Esophagus squamous epithelium (tissue), 5 donors: ENCODE data around the gene CPM. TPM values are rescaled to one million over a fixed set of nuclear protein-coding genes. Genes with fewer than 3 reads are reported as not detected.
"Not testable (repeated sequence)": the region's sequence is repeated elsewhere in the genome, so short reads cannot be mapped to it uniquely, and the experiment has no call there.

Source experiments
- DNase-seq: peaks from one replicate; lab custom pipeline; 2025; lab: John Stamatoyannopoulos, UW
- H3K27ac ChIP-seq, 4 donors: fragments of 200-600 bp; sonication (generic); one replicate each; pipeline ENCODE4 v1.5.1; 2016 to 2019; ENCODE audit warnings: mild to moderate bottlenecking in 1 of 4
- H3K27me3 ChIP-seq, 4 donors: fragments of 200-600 bp; sonication (generic); 1 replicate in 3 of 4; 2 replicates in 1 of 4; pipeline versions ENCODE4 v1.5.1 to v1.6.0; 2017 to 2021; ENCODE audit warnings: antibody characterized with exemption in 1 of 4
- H3K36me3 ChIP-seq, 3 donors: fragments of 200-600 bp; sonication (generic); one replicate each; pipeline ENCODE4 v1.5.1; 2016 to 2019
- H3K4me1 ChIP-seq, 3 donors: fragments of 200-600 bp; sonication (generic); one replicate each; pipeline ENCODE4 v1.5.1; 2017 to 2019
- H3K4me3 ChIP-seq, 4 donors: fragments of 200-600 bp; sonication (generic); 1 replicate in 3 of 4; 2 replicates in 1 of 4; pipeline ENCODE4 v1.5.1; 2016 to 2019; ENCODE audit warnings: mild to moderate bottlenecking in 2 of 4, moderate library complexity in 1 of 4
- H3K9me3 ChIP-seq, 3 donors: fragments of 200-600 bp; sonication (generic); one replicate each; pipeline ENCODE4 v1.5.1; 2016 to 2019
- POLR2A ChIP-seq, 4 donors: fragments of 450-650 bp; IDR thresholded peaks; one replicate each; pipeline ENCODE4 v1.6.1; 2017; ENCODE audit warnings: antibody characterized with exemption in 4 of 4, mild to moderate bottlenecking in 4 of 4, moderate library complexity in 3 of 4
- WGBS, 2 donors: methylation state at CpG; one replicate each; pipeline ENCODE4 v1.1.5; 2018; 5-methylcytosine and 5-hydroxymethylcytosine counted together
- intact Hi-C: fragments of 100-400 bp; cut with DNase I; formaldehyde crosslinking; loops from one replicate; pipeline ENCODE4 v1.15.0; 2022
- total RNA-seq, 4 donors: library from RNA; depleted of rRNA; stranded (reverse); fragments of >200 nt; gene quantifications; one replicate each; pipeline ENCODE4 v1.1.0, GENCODE V29; 2016
- TF ChIP-seq, protein P1 (sequence below), 6 experiments: fragments of 450-650 bp in 4 of 6; fragments of 200-600 bp in 2 of 6; sonication (generic) in 2 of 6; IDR thresholded peaks; one replicate each; pipeline ENCODE4 v1.5.1; 2016 to 2019; ENCODE audit warnings: antibody characterized with exemption in 6 of 6, mild to moderate bottlenecking in 4 of 6, moderate library complexity in 4 of 6
- donor health status: DM: yes; HTN: yes; CAD: no.

Gene CPM
- total RNA-seq, 4 donors from 2014 or later, result 10.9 to 35.5 (median 20.6) TPM

DNA sequence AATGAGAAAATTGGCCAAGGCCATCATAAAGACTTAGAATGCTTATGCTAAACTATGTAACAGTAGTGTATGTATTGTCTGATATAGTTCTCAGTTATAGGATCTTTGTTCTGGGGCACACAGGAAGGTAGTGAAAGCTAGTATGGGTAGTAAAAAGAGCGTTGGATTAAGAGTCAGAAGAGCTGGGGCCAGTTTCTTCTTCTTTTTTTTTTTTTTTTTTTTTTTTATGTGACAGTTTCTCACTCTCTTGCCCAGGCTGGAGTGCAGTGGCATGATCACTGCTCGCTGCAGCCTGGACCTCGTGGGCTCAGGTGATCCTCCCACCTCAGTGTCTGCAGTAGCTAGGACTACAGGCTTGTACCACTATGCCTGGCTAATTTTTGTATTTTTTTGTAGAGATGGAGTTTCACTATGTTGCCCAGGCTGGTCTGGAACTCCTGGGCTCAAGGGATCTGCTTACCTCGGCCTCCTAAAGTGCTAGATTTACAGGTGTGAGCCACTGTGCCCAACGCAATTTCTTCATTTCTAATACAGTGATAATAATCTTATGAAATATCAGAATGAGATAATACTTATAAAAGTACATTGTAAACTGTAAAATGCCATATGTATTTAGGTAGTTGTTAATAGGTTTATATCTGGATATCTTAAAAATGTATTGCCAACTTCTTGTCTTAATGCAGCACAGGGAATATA is 117.6 kb downstream of the CPM start:
- H3K36me3 ChIP-seq, result peaks cover 0 to 98% (median 34%) of the 10 kb centered on the region in 3 donors
- H3K27ac ChIP-seq, result no peak overlapping the region
- DNase-seq, result no peak
- H3K4me1 ChIP-seq, result peaks cover 5 to 57% (median 21%) of the 10 kb centered on the region in 3 donors
- TF ChIP-seq, protein P1, sequence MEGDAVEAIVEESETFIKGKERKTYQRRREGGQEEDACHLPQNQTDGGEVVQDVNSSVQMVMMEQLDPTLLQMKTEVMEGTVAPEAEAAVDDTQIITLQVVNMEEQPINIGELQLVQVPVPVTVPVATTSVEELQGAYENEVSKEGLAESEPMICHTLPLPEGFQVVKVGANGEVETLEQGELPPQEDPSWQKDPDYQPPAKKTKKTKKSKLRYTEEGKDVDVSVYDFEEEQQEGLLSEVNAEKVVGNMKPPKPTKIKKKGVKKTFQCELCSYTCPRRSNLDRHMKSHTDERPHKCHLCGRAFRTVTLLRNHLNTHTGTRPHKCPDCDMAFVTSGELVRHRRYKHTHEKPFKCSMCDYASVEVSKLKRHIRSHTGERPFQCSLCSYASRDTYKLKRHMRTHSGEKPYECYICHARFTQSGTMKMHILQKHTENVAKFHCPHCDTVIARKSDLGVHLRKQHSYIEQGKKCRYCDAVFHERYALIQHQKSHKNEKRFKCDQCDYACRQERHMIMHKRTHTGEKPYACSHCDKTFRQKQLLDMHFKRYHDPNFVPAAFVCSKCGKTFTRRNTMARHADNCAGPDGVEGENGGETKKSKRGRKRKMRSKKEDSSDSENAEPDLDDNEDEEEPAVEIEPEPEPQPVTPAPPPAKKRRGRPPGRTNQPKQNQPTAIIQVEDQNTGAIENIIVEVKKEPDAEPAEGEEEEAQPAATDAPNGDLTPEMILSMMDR (IDR thresholded peaks at IDR 0.05), result no peak
- TF ChIP-seq POLR2A (IDR thresholded peaks at IDR 0.05), result no peak
- H3K4me3 ChIP-seq, result no peak overlapping the region
- 65 to 84% methylated on average over 4 to 5 of the region's 5 CpGs for WGBS, 2 donors
- intact Hi-C loops, result no loop called here
- no peaks in the 10 kb centered on the region for H3K9me3 ChIP-seq
- no peaks in the 10 kb centered on the region for H3K27me3 ChIP-seq

DNA sequence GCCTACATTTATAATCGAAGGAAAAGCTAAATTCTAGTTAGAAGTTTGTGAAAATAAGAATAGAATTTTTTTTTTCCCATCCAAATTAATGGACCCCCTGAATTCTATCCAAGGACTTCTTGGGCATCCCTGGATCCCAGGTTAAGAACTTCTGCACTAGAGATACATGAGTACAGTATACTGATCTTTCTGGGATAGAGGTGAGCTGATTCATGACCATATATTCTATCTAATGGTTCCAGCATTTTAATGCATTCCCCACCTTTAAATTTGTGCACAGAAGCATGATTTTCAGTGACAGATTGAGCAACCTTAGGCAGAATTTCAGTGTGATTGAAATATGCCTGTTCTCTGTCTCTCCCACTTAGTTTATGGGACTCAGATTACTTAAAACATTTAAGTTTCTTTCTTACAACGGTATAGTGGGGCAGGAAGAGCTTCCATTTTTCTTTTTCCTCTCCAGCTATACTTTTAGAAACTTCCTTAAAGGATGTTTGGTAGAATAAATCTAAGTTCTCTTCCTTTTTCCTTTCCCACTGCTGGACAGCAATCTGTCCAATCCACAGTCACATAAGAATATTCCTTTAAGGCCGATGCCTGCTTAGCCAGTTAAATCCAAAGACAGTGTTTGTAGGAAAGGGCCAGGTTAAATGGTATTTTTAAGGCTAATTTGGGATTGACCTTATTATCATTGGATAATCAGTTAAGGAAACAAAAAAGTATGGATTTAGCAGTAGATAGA is 118.3 kb downstream of the CPM start:
- intact Hi-C loops, result no loop called here
- no peak overlapping the region for H3K4me3 ChIP-seq
- 75 to 84% methylated on average over 3 of the region's 3 CpGs for WGBS, 2 donors
- peaks cover 0 to 98% (median 32%) of the 10 kb centered on the region in 3 donors for H3K36me3 ChIP-seq
- H3K27me3 ChIP-seq, result no peaks in the 10 kb centered on the region
- peaks cover 5 to 65% (median 22%) of the 10 kb centered on the region in 3 donors for H3K4me1 ChIP-seq
- DNase-seq, result no peak
- H3K9me3 ChIP-seq, result no peaks in the 10 kb centered on the region
- TF ChIP-seq POLR2A (IDR thresholded peaks at IDR 0.05), result no peak
- TF ChIP-seq, protein P1 (IDR thresholded peaks at IDR 0.05), result no peak
- H3K27ac ChIP-seq, result no peak overlapping the region

DNA sequence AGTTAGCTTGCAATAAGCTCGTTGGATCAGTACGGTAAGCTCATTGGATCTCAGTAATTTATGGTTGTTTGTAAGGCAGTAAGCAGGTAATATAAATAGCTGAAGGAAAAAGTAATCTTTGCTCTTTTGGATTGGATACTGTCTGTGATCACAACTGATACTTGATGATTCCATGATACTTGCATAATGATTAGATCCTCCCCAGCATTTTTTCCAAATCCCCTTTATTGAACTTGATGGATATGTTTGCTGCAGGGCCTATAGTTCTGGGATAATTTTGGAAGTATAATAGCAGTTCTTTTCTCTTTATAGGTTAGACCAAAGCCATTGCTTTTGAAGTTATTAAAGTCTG is 119.8 kb downstream of the CPM start:
- intact Hi-C loops, result no loop called here
- peaks cover 0 to 86% (median 27%) of the 10 kb centered on the region in 3 donors for H3K36me3 ChIP-seq
- no peak for TF ChIP-seq POLR2A (IDR thresholded peaks at IDR 0.05)
- TF ChIP-seq, protein P1 (IDR thresholded peaks at IDR 0.05), result no peak
- DNase-seq, result no peak
- H3K4me3 ChIP-seq, result no peak overlapping the region
- H3K27me3 ChIP-seq, result no peaks in the 10 kb centered on the region
- H3K27ac ChIP-seq, result no peak overlapping the region
- WGBS, 2 donors, result 76 to 78% methylated on average over 2 of the region's 2 CpGs
- no peaks in the 10 kb centered on the region for H3K9me3 ChIP-seq
- H3K4me1 ChIP-seq, result peaks cover 5 to 73% (median 22%) of the 10 kb centered on the region in 3 donors

DNA sequence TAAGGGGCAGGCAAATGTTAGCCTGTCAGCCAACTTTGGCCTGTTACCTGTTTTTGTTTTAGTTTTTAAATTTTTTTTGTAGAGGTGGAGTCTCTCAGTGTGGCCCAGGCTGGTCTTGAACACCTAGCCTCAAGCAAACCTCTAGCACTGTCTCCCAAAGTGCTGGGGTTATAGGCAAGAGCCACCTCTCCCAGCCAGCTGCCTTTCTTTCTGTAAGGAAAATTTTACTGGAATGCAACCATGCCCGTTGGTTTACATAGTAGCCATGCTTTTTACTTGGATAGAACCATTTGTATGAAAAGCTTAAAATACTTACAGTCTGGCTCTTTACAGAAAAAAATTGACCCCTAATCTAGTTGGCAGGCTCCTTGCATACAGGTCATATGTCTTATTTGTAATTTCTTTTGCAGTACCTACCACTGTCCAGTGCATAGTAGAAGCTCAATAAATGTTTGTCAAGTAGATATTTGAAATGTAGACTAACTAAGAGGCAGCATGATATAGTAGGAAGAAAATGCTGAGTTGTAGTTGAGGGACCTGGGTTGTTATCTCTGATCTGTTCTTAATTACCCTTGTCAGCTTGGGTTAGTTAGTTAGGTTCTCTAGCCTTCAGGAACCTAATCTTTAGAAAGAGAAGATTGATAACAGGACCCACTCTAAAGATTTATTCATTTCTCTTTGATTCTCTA is 120.3 kb downstream of the CPM start:
- Histone ChIP-seq H3K4me3 (peak overlapping the region in 1 of 4 donors; percentile 5), H3K27me3 (no peaks in the 10 kb centered on the region), H3K27ac (peak overlapping the region in 1 of 4 donors; percentile 0), H3K4me1 (peaks cover 5 to 73% (median 22%) of the 10 kb centered on the region in 3 donors), H3K36me3 (peaks cover 0 to 81% (median 25%) of the 10 kb centered on the region in 3 donors), H3K9me3 (no peaks in the 10 kb centered on the region)
- no peak for TF ChIP-seq POLR2A (IDR thresholded peaks at IDR 0.05)
- TF ChIP-seq, protein P1 (IDR thresholded peaks at IDR 0.05), result no peak
- WGBS, 2 donors, result 47 to 56% methylated on average over 1 of the region's 1 CpG
- DNase-seq, result no peak
- intact Hi-C loops, result no loop called here

DNA sequence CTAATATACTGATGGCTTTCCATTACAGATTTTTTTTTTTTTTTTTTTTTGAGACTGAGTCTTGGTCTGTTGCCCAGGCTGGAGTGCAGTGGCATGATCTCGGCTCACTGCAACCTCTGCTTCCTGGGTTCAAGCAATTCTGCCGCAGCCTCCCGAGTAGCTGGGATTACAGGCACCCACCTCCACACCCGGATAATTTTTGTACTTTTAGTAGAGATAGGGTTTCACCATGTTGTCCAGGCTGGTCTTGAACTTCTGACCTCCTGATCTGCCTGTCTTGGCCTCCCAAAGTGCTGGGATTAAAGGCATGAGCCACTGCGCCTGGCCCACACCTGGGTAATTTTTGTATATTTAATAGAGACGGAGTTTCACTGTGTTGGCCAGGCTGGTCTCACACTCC is 121.4 kb downstream of the CPM start:
- not testable (repeated sequence) for DNase-seq

DNA sequence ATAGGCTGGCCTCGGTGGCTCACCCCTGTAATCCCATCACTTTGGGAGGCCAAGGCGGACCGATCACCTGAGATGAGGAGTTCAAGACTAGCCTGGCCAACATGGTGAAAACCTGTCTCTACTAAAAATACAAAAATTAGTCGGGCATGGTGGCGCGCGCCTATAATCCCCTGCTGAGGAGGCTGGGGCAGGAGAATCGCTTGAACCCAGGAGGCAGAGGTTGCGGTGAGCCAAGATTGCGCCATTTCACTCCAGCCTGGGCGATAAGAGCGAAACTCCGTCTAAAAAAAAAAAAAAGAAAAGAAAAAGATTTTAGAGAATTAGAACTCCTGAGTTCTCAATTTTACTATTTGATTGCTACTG is 123.0 kb downstream of the CPM start:
- H3K27me3 ChIP-seq, DNase-seq, H3K27ac ChIP-seq, H3K9me3 ChIP-seq, intact Hi-C loops: not testable (repeated sequence)
- Histone ChIP-seq H3K36me3 (peaks cover 0 to 54% (median 12%) of the 10 kb centered on the region in 3 donors), H3K4me1 (peaks cover 10 to 68% (median 26%) of the 10 kb centered on the region in 3 donors), H3K4me3 (peak overlapping the region in 1 of 4 donors; percentile 98)
- 90 to 93% methylated on average over 13 of the region's 13 CpGs for WGBS, 2 donors

More for the DNA sequence above, 121.4 kb downstream of the CPM start:
- Histone ChIP-seq H3K4me1 (peaks cover 10 to 80% (median 26%) of the 10 kb centered on the region in 3 donors), H3K36me3 (peaks cover 0 to 70% (median 15%) of the 10 kb centered on the region in 3 donors)
- H3K9me3 ChIP-seq, H3K4me3 ChIP-seq, H3K27ac ChIP-seq, H3K27me3 ChIP-seq, intact Hi-C loops: not testable (repeated sequence)
- WGBS, 2 donors, result 75 to 84% methylated on average over 6 of the region's 6 CpGs
